Ascending aorta (tissue), 2 donors: ENCODE results near the gene MOCOS. TPM values are rescaled to one million over a fixed set of nuclear protein-coding genes. Genes with fewer than 3 reads are reported as not detected.

ENCODE experiments used
- DNase-seq, 2 donors: peaks; one replicate each; pipeline ENCODE4 v3.0.0-alpha.2; 2019; ENCODE audit warnings: low spot score in 2 of 2
- H3K27ac ChIP-seq, 2 donors: fragments of 200-600 bp; sonication (generic); one replicate each; pipeline ENCODE4 v1.5.1; 2016 to 2017; ENCODE audit warnings: mild to moderate bottlenecking in 1 of 2
- H3K27me3 ChIP-seq: fragments of 200-600 bp; sonication (generic); one replicate; pipeline ENCODE4 v1.5.1; 2017
- H3K36me3 ChIP-seq, 2 donors: fragments of 200-600 bp; sonication (generic); one replicate each; pipeline ENCODE4 v1.5.1; 2016
- H3K4me1 ChIP-seq, 2 donors: fragments of 200-600 bp; sonication (generic); one replicate each; pipeline ENCODE4 v1.5.1; 2016 to 2017; ENCODE audit warnings: mild to moderate bottlenecking in 1 of 2
- H3K4me3 ChIP-seq, 2 donors: fragments of 200-600 bp; sonication (generic); one replicate each; pipeline ENCODE4 v1.5.1; 2016 to 2017; ENCODE audit warnings: mild to moderate bottlenecking in 1 of 2
- H3K9me3 ChIP-seq, 2 donors: fragments of 200-600 bp; sonication (generic); one replicate each; pipeline ENCODE4 v1.5.1; 2016
- intact Hi-C: fragments of 100-400 bp; cut with DNase I; formaldehyde crosslinking; loops from one replicate; pipeline ENCODE4 v1.15.1; 2023
- total RNA-seq: library from RNA; depleted of rRNA; stranded (reverse); fragments of >200 nt; gene quantifications from one replicate; pipeline ENCODE4 v1.1.0, GENCODE V29; 2016
- TF ChIP-seq, protein P1 (sequence below), 3 experiments: fragments of 200-600 bp in 2 of 3; fragments of 450-650 bp in 1 of 3; sonication (generic) in 2 of 3; IDR thresholded peaks; one replicate each; pipeline ENCODE4 v1.5.1; 2016 to 2019; ENCODE audit warnings: antibody characterized with exemption in 3 of 3, mild to moderate bottlenecking in 1 of 3, moderate library complexity in 1 of 3

Gene MOCOS
- total RNA-seq, 1 donor from 2014 or later = 0.21 TPM

GRCh38 chr18:36300211-36300610 lies 112.9 kb downstream of the MOCOS start:
- H3K4me3 ChIP-seq = no peak overlapping the region
- H3K36me3 ChIP-seq = no peaks in the 10 kb centered on the region
- H3K27ac ChIP-seq = no peak overlapping the region
- no peaks in the 10 kb centered on the region for H3K27me3 ChIP-seq
- no peaks in the 10 kb centered on the region for H3K9me3 ChIP-seq
- no peak for DNase-seq
- intact Hi-C loops = no loop called here
- TF ChIP-seq, protein P1, sequence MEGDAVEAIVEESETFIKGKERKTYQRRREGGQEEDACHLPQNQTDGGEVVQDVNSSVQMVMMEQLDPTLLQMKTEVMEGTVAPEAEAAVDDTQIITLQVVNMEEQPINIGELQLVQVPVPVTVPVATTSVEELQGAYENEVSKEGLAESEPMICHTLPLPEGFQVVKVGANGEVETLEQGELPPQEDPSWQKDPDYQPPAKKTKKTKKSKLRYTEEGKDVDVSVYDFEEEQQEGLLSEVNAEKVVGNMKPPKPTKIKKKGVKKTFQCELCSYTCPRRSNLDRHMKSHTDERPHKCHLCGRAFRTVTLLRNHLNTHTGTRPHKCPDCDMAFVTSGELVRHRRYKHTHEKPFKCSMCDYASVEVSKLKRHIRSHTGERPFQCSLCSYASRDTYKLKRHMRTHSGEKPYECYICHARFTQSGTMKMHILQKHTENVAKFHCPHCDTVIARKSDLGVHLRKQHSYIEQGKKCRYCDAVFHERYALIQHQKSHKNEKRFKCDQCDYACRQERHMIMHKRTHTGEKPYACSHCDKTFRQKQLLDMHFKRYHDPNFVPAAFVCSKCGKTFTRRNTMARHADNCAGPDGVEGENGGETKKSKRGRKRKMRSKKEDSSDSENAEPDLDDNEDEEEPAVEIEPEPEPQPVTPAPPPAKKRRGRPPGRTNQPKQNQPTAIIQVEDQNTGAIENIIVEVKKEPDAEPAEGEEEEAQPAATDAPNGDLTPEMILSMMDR (IDR thresholded peaks at IDR 0.05) = no peak
- H3K4me1 ChIP-seq = peaks cover 2 to 5% of the 10 kb centered on the region in 2 donors

GRCh38 chr18:36301884-36302283 lies 114.6 kb downstream of the MOCOS start:
- DNase-seq = no peak

GRCh38 chr18:36302676-36303075 lies 115.4 kb downstream of the MOCOS start:
- H3K27me3 ChIP-seq = no peaks in the 10 kb centered on the region
- TF ChIP-seq, protein P1 (IDR thresholded peaks at IDR 0.05) = no peak
- no peak for DNase-seq
- H3K36me3 ChIP-seq = no peaks in the 10 kb centered on the region
- no peak overlapping the region for H3K4me3 ChIP-seq
- H3K9me3 ChIP-seq = no peaks in the 10 kb centered on the region
- peaks cover 2 to 5% of the 10 kb centered on the region in 2 donors for H3K4me1 ChIP-seq
- intact Hi-C loops = no loop called here
- H3K27ac ChIP-seq = no peak overlapping the region

More at GRCh38 chr18:36301884-36302283, 114.6 kb downstream of the MOCOS start:
- H3K27me3 ChIP-seq = no peaks in the 10 kb centered on the region
- no peak overlapping the region for H3K4me3 ChIP-seq
- H3K36me3 ChIP-seq = no peaks in the 10 kb centered on the region
- intact Hi-C loops = no loop called here
- H3K9me3 ChIP-seq = no peaks in the 10 kb centered on the region
- H3K4me1 ChIP-seq = peaks cover 2 to 5% of the 10 kb centered on the region in 2 donors
- TF ChIP-seq, protein P1 (IDR thresholded peaks at IDR 0.05) = no peak
- H3K27ac ChIP-seq = no peak overlapping the region

DNA sequence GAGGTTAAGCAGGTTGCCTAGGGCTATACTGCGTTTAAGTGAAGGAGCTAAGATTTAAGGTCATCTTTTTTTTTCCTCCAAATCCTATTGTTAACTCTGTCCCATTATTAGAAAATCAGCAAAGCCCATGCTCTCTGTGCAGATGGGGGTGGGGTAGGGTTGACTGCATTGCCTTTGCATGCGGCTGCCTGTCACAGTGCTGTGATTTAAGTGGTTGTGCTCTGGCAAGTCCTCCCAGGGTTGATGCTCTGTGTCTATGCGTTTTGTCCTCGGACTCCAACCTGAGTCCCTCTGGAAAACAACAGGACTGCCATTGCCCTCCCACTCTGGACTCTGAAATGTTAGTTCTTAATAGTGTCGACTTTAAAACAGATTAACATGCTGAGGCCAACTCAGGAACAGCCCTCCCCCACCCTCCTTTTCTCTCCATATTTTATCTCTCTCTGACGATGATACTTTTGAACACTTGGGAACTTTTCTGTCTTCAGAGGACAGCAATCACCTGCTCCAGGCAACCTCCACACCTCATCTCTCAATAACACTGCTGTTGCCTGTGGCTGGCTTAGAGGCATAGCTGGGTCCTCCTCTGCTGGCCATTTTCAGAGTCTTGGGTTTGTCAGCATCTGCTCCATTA lies 116.0 kb downstream of the MOCOS start:
- Histone ChIP-seq H3K4me1 (peaks cover 0 to 5% of the 10 kb centered on the region in 2 donors), H3K4me3 (no peak overlapping the region), H3K36me3 (no peaks in the 10 kb centered on the region), H3K27me3 (no peaks in the 10 kb centered on the region), H3K27ac (no peak overlapping the region), H3K9me3 (no peaks in the 10 kb centered on the region)
- DNase-seq = no peak
- intact Hi-C loops = no loop called here
- TF ChIP-seq, protein P1 (IDR thresholded peaks at IDR 0.05) = no peak

DNA sequence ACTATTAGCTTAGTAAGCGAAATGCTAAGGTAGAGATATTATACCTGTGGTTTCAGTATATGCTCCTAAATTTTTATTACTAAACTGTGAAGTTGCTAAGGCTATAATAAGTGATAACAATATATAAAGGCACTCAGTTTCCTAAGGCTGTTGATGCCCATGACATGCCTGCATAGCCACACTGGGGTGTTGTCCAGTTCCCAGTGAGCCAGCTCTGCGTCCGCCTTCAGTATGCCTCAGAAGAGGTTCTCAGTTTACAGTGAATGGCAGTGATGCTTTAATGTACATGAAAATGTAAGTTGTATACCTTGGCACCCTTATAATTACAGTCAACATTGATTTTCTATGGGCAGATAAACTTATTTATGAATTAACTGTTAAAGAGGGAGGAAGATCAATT lies 117.4 kb downstream of the MOCOS start:
- no peak for DNase-seq
- Histone ChIP-seq H3K4me3 (no peak overlapping the region), H3K4me1 (peaks cover 0 to 3% of the 10 kb centered on the region in 2 donors), H3K27ac (no peak overlapping the region), H3K9me3 (no peaks in the 10 kb centered on the region), H3K27me3 (no peaks in the 10 kb centered on the region), H3K36me3 (no peaks in the 10 kb centered on the region)
- TF ChIP-seq, protein P1 (IDR thresholded peaks at IDR 0.05) = no peak
- intact Hi-C loops = no loop called here
